ENCODE results near the gene EPB41.

Gene EPB41

DNA sequence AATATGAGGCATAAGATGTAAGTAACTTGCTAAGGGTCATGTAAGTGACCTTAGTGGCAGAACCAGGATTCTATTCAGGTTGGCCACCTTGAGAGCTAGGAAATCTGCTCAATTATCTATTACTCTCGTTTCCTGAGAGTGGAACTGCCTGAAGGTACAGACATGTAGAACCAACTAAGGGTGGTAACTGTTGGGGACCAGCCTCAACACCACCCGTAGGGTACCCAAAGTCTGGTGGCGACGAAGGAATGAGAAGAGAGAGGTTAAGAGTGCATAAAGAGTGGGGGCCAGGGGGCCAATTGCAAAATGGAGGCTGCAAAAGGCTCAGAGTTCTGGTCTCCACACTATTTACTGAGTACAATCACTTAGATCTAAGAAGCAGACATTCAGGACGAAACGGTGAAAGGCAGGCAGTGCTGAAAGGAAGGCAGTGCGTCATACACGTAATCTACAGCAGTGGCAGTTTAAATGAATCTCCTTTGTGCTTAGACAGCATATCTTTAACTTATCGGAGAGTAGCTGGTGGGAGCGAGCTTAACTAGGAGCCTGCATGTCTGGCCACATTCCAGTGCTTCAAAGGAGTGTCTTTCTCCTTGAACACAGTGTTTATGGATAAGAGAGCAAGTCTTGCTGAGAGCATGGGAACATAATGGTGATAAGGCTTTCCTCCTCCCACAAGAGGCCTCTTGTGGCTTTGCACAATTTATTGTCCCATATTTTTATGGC, 242.3 kb downstream of the EPB41 start:
- POLR2A ChIA-PET, result interaction anchor here (0.6 to 1.9 kb wide), 5 partner anchors 10 to 63 kb away, joined by 3 to 12 read pairs (median 6); partner anchors contain the start of gene SRSF4
- DNase-seq (ENCODE audit: extremely low spot score), result peak; percentile 61
- TF ChIP-seq FOXK2 (IDR thresholded peaks at IDR 0.05), result no peak
- TF ChIP-seq HDGF (IDR thresholded peaks at IDR 0.05; ENCODE audit: borderline replicate concordance), result no peak
- TF ChIP-seq CTBP1 (IDR thresholded peaks at IDR 0.05; ENCODE audit: borderline replicate concordance), result no peak
- no peak for TF ChIP-seq SP1 (IDR thresholded peaks at IDR 0.05)
- TF ChIP-seq BHLHE40 (IDR thresholded peaks at IDR 0.05; ENCODE audit: borderline replicate concordance), result no peak
- TF ChIP-seq ELF4 (IDR thresholded peaks at IDR 0.05), result no peak
- no peak for TF ChIP-seq LEF1 (IDR thresholded peaks at IDR 0.05; ENCODE audit: borderline replicate concordance)
- no peak for TF ChIP-seq NFRKB (IDR thresholded peaks at IDR 0.05)
- TF ChIP-seq FOXM1 (IDR thresholded peaks at IDR 0.05; ENCODE audit: borderline replicate concordance), result no peak
- no peak for TF ChIP-seq L3MBTL2 (conservative IDR thresholded peaks at IDR 0.05)
- no peak for TF ChIP-seq ARNT (IDR thresholded peaks at IDR 0.05)
- no peak for TF ChIP-seq TARDBP (IDR thresholded peaks at IDR 0.05)
- TF ChIP-seq FOXA1 (IDR thresholded peaks at IDR 0.05), result no peak
- no peak for TF ChIP-seq ZNF384 (IDR thresholded peaks at IDR 0.05)
- TF ChIP-seq, protein P1, sequence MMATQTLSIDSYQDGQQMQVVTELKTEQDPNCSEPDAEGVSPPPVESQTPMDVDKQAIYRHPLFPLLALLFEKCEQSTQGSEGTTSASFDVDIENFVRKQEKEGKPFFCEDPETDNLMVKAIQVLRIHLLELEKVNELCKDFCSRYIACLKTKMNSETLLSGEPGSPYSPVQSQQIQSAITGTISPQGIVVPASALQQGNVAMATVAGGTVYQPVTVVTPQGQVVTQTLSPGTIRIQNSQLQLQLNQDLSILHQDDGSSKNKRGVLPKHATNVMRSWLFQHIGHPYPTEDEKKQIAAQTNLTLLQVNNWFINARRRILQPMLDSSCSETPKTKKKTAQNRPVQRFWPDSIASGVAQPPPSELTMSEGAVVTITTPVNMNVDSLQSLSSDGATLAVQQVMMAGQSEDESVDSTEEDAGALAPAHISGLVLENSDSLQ (IDR thresholded peaks at IDR 0.05), result no peak
- TF ChIP-seq SUZ12 (IDR thresholded peaks at IDR 0.05), result no peak
- CTCF ChIA-PET, result no interaction called here

DNA sequence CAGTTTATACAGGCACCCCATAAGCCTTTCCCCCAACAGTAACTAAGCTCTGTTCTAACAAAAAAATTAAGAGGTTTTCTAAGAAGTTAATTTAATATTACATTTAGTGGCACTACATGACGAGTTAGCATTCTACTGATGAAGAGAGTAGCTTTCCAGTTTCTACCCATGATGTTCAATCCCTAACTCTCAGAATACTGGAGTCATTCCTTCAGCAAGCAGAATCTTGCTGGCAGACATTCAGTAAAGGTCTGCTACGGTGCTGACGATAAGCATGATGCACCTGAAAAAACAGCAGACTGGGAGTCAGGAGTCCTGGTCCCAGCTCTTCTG, 242.9 kb downstream of the EPB41 start:
- no peak for DNase-seq (ENCODE audit: extremely low spot score)
- no peak for TF ChIP-seq NFRKB (IDR thresholded peaks at IDR 0.05)
- TF ChIP-seq LEF1 (IDR thresholded peaks at IDR 0.05; ENCODE audit: borderline replicate concordance), result no peak
- no peak for TF ChIP-seq ELF4 (IDR thresholded peaks at IDR 0.05)
- TF ChIP-seq L3MBTL2 (conservative IDR thresholded peaks at IDR 0.05), result no peak
- TF ChIP-seq SUZ12 (IDR thresholded peaks at IDR 0.05), result no peak
- no peak for TF ChIP-seq TARDBP (IDR thresholded peaks at IDR 0.05)
- no peak for TF ChIP-seq FOXK2 (IDR thresholded peaks at IDR 0.05)
- TF ChIP-seq CTBP1 (IDR thresholded peaks at IDR 0.05; ENCODE audit: borderline replicate concordance), result no peak
- no peak for TF ChIP-seq ZNF384 (IDR thresholded peaks at IDR 0.05)
- TF ChIP-seq, protein P1 (IDR thresholded peaks at IDR 0.05), result no peak
- POLR2A ChIA-PET, result interaction anchor here (0.6 to 1.9 kb wide), 5 partner anchors 9 to 63 kb away, joined by 3 to 12 read pairs (median 6); partner anchors contain the start of gene SRSF4
- CTCF ChIA-PET, result no interaction called here

DNA sequence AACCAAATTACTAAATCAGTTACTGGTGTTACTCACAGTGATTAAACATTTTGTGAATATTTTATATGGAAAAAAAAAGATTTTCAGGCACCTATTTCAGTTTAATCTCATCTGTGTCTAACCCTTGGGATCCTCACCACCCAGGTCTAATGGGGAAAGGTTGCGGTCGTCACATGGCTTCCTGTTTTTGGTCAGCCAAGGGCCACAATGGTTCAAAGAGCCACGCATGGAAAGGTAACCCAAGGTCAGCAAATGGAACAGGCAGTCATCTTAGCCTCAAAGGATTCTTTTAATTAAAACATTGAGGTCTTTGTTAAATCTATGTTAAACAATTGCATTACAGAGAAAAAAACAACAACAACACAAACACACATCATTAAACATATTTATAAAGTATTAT, 245.4 kb downstream of the EPB41 start:
- ChIA-PET POLR2A (interaction anchor here (3.2 kb wide), 1 partner anchor 22 kb away, joined by 15 read pairs; the partner anchor contains the start of gene SRSF4), CTCF (no interaction called here)
- TF ChIP-seq FOXK2 (IDR thresholded peaks at IDR 0.05) (no peak), LEF1 (IDR thresholded peaks at IDR 0.05; ENCODE audit: borderline replicate concordance) (no peak), ELF4 (IDR thresholded peaks at IDR 0.05) (no peak), ZNF384 (IDR thresholded peaks at IDR 0.05) (no peak), FOXA1 (IDR thresholded peaks at IDR 0.05) (no peak), NFRKB (IDR thresholded peaks at IDR 0.05) (no peak), HDGF (IDR thresholded peaks at IDR 0.05; ENCODE audit: borderline replicate concordance) (no peak), BHLHE40 (IDR thresholded peaks at IDR 0.05; ENCODE audit: borderline replicate concordance) (no peak), SUZ12 (IDR thresholded peaks at IDR 0.05) (no peak), ARNT (IDR thresholded peaks at IDR 0.05) (no peak), L3MBTL2 (conservative IDR thresholded peaks at IDR 0.05) (no peak), FOXM1 (IDR thresholded peaks at IDR 0.05; ENCODE audit: borderline replicate concordance) (no peak)
- TF ChIP-seq, protein P1 (IDR thresholded peaks at IDR 0.05), result no peak
- no peak for DNase-seq (ENCODE audit: extremely low spot score)

DNA sequence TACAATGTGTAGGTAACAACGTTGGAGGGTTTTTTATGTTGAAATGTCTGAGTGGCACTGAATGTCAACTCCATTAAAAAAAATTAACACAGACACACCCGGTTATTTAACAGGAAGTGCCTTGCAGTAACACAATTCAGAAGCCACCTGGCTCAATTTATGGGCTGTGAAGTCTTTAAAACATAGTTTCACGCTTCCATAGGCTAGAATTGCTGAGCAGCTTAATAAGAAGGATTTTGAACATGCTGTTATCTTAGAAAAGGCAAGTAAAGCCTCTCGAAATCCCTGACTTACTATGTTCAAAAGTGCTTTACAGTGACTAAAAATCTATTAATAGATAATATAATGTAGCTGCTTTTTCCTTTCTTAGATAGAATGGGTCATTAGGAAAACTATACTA, 247.7 kb downstream of the EPB41 start:
- no peak for TF ChIP-seq BHLHE40 (IDR thresholded peaks at IDR 0.05; ENCODE audit: borderline replicate concordance)
- TF ChIP-seq, protein P1 (IDR thresholded peaks at IDR 0.05), result no peak
- TF ChIP-seq SP1 (IDR thresholded peaks at IDR 0.05), result no peak
- no peak for TF ChIP-seq HDGF (IDR thresholded peaks at IDR 0.05; ENCODE audit: borderline replicate concordance)
- no peak for TF ChIP-seq ELF4 (IDR thresholded peaks at IDR 0.05)
- TF ChIP-seq SUZ12 (IDR thresholded peaks at IDR 0.05), result no peak
- TF ChIP-seq FOXA1 (IDR thresholded peaks at IDR 0.05), result no peak
- TF ChIP-seq NFRKB (IDR thresholded peaks at IDR 0.05), result no peak
- no peak for TF ChIP-seq CTBP1 (IDR thresholded peaks at IDR 0.05; ENCODE audit: borderline replicate concordance)
- no peak for TF ChIP-seq FOXM1 (IDR thresholded peaks at IDR 0.05; ENCODE audit: borderline replicate concordance)
- TF ChIP-seq LEF1 (IDR thresholded peaks at IDR 0.05; ENCODE audit: borderline replicate concordance), result no peak
- TF ChIP-seq L3MBTL2 (conservative IDR thresholded peaks at IDR 0.05), result no peak
- no peak for DNase-seq (ENCODE audit: extremely low spot score)
- POLR2A ChIA-PET, result interaction anchor here (3.2 kb wide), 1 partner anchor 19 kb away, joined by 15 read pairs; the partner anchor contains the start of gene SRSF4
- CTCF ChIA-PET, result no interaction called here

DNA sequence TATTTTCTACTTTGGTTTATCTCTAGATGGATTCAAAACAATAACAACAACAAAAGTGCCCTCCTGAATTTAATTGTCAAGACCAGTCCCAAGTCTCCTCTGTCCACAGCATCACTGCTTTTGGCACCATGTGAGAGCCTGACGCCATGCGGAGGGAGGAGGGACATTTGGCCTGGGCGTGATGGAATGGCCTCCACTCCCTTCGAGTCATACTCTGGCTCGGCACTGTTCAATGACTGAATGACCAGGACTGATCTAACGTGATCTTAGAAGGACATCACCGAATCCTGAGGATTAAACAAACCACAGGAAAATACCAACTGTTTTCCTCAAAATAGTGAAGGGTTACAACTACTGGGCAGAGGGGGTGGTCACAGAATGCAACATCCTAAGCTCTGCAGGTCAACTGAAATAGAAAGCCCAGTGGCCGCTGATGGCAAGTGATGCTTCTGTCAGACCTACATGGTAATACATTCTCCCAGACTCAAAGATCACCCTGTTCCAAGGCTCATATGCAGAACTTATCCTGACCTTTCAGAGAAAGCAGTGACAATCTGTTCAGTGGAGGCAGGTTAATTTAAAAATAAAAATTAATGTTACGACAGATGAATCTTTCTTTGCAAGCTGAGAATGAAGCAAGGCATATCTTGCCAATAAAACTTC, 248.2 kb downstream of the EPB41 start:
- POLR2A ChIA-PET, result no interaction called here

More for the DNA sequence above, 248.2 kb downstream of the EPB41 start:
- DNase-seq (ENCODE audit: extremely low spot score), result no peak
- TF ChIP-seq FOXM1 (IDR thresholded peaks at IDR 0.05; ENCODE audit: borderline replicate concordance) (no peak), FOXK2 (IDR thresholded peaks at IDR 0.05) (no peak), NFRKB (IDR thresholded peaks at IDR 0.05) (no peak), L3MBTL2 (conservative IDR thresholded peaks at IDR 0.05) (no peak), SP1 (IDR thresholded peaks at IDR 0.05) (no peak), FOXA1 (IDR thresholded peaks at IDR 0.05) (no peak), CTBP1 (IDR thresholded peaks at IDR 0.05; ENCODE audit: borderline replicate concordance) (no peak), TARDBP (IDR thresholded peaks at IDR 0.05) (no peak)
- TF ChIP-seq, protein P1 (IDR thresholded peaks at IDR 0.05), result no peak
- CTCF ChIA-PET, result no interaction called here
